ENCODE results near the gene FUT6.

- TF ChIP-seq POLR2A (IDR thresholded peaks at IDR 0.05; ENCODE audit: extremely low read depth, insufficient read length) (no peak), CTCF (IDR thresholded peaks at IDR 0.05; ENCODE audit: low read depth, low read length) (no peak), MAX (IDR thresholded peaks at IDR 0.05; ENCODE audit: low read depth, low read length) (no peak)
Measured at GRCh38 chr19:5825178-5825577, 14.3 kb downstream of the FUT6 start.
